BE2C (cell line): ENCODE results near the gene STAMBPL1.

Experiments
- DNase-seq: peaks from one replicate; pipeline ENCODE4 v3.0.0-alpha.2; 2020
- H3K27me3 ChIP-seq: fragments of 250-450 bp; sonication (Bioruptor Pico); 2 replicates; pipeline ENCODE4 v1.5.1; 2020; ENCODE audit warnings: mild to moderate bottlenecking
- H3K36me3 ChIP-seq: fragments of 250-450 bp; sonication (Bioruptor Pico); 2 replicates; pipeline ENCODE4 v1.5.1; 2020; ENCODE audit warnings: mild to moderate bottlenecking
- H3K4me1 ChIP-seq: fragments of 250-450 bp; sonication (Bioruptor Pico); 2 replicates; pipeline ENCODE4 v1.5.1; 2020
- H3K4me3 ChIP-seq: 2 replicates; pipeline ENCODE4 v1.5.1; 2011; ENCODE audit warnings: low read depth, low read length
- H3K9me3 ChIP-seq: fragments of 250-450 bp; sonication (Bioruptor Pico); 2 replicates; pipeline ENCODE4 v1.5.1; 2020
- CTCF ChIP-seq: IDR thresholded peaks from 2 replicates; pipeline ENCODE4 v1.5.1; 2012; ENCODE audit warnings: mild to moderate bottlenecking, low read depth, low read length

Gene STAMBPL1

GRCh38 chr10:88911851-88912250 is 31.8 kb downstream of the STAMBPL1 start:
- no peak for DNase-seq
- H3K4me3 ChIP-seq: no peak overlapping the region
- no peaks in the 10 kb centered on the region for H3K9me3 ChIP-seq
- TF ChIP-seq CTCF: no peak
- H3K4me1 ChIP-seq: peaks cover 39% of the 10 kb centered on the region
- H3K27me3 ChIP-seq: no peaks in the 10 kb centered on the region
- no peaks in the 10 kb centered on the region for H3K36me3 ChIP-seq

- Histone ChIP-seq H3K27me3 (no peaks in the 10 kb centered on the region), H3K9me3 (no peaks in the 10 kb centered on the region), H3K4me1 (peaks cover 39% of the 10 kb centered on the region), H3K36me3 (no peaks in the 10 kb centered on the region), H3K4me3 (peak overlapping the region; percentile 39)
- peak; percentile 71 for DNase-seq
- TF ChIP-seq CTCF: no peak
These were observed 33.1 kb downstream of the STAMBPL1 start for GRCh38 chr10:88913127-88913526.

GRCh38 chr10:88913788-88914187 is 33.7 kb downstream of the STAMBPL1 start:
- no peaks in the 10 kb centered on the region; the same call in 1 of the 2 replicates for H3K36me3 ChIP-seq
- H3K4me3 ChIP-seq: peak overlapping the region; percentile 39
- no peaks in the 10 kb centered on the region for H3K9me3 ChIP-seq
- peak; percentile 63 for DNase-seq
- no peaks in the 10 kb centered on the region for H3K27me3 ChIP-seq
- TF ChIP-seq CTCF: no peak
- H3K4me1 ChIP-seq: peaks cover 39% of the 10 kb centered on the region

- Histone ChIP-seq H3K4me1 (peaks cover 43% of the 10 kb centered on the region), H3K4me3 (no peak overlapping the region), H3K36me3 (no peaks in the 10 kb centered on the region; the same call in 1 of the 2 replicates), H3K9me3 (no peaks in the 10 kb centered on the region), H3K27me3 (no peaks in the 10 kb centered on the region)
- DNase-seq: peak; percentile 22
- no peak for TF ChIP-seq CTCF
These were observed 35.7 kb downstream of the STAMBPL1 start for GRCh38 chr10:88915781-88916180.

GRCh38 chr10:88916231-88916630 is 36.2 kb downstream of the STAMBPL1 start:
- TF ChIP-seq CTCF: no peak
- no peak for DNase-seq
- H3K27me3 ChIP-seq: no peaks in the 10 kb centered on the region
- no peak overlapping the region for H3K4me3 ChIP-seq
- peaks cover 43% of the 10 kb centered on the region for H3K4me1 ChIP-seq
- no peaks in the 10 kb centered on the region for H3K9me3 ChIP-seq
- no peaks in the 10 kb centered on the region; the same call in 1 of the 2 replicates for H3K36me3 ChIP-seq

- Histone ChIP-seq H3K27me3 (no peaks in the 10 kb centered on the region), H3K4me3 (no peak overlapping the region), H3K36me3 (no peaks in the 10 kb centered on the region; the same call in 1 of the 2 replicates), H3K9me3 (no peaks in the 10 kb centered on the region), H3K4me1 (peaks cover 42% of the 10 kb centered on the region)
- DNase-seq: no peak
- TF ChIP-seq CTCF: no peak
These were observed 36.9 kb downstream of the STAMBPL1 start for GRCh38 chr10:88916986-88917385.
